HTR-8/SVneo (cell line): ENCODE results near the gene HYLS1.

ENCODE experiments used
- DNase-seq: peaks from one replicate; pipeline ENCODE4 v3.0.0; 2011; ENCODE audit warnings: low spot score, mixed read lengths; ENCODE audit not compliant: insufficient read length
- FAIRE-seq: peaks from 2 replicates; lab custom pipeline; 2011; peaks lifted over from hg19 to GRCh38; lab: Jason Lieb, UNC

HYLS1 gene

GRCh38 chr11:125946712-125947418, 59.4 kb downstream of the HYLS1 start:
- DNase-seq: no peak
- no peak for FAIRE-seq

GRCh38 chr11:125947419-125948277, 60.2 kb downstream of the HYLS1 start:
- no peak for DNase-seq
- FAIRE-seq: no peak

- DNase-seq: no peak
- FAIRE-seq: no peak
Observed at GRCh38 chr11:125948278-125949051, 61.0 kb downstream of the HYLS1 start.

- no peak for DNase-seq
- no peak for FAIRE-seq
Observed at GRCh38 chr11:125949271-125950177, 62.1 kb downstream of the HYLS1 start.

- FAIRE-seq (no peak), DNase-seq (no peak)
Observed at GRCh38 chr11:125950178-125950490, 62.7 kb downstream of the HYLS1 start.
